IMR-90 (cell line): ENCODE measurements around the gene RPN1. TPM values are rescaled to one million over a fixed set of nuclear protein-coding genes. Genes with fewer than 3 reads are reported as not detected.

ENCODE experiments used
- ATAC-seq: fragments of 200-7000 bp; cut with Tn5 transposase; 2 replicates; pipeline ENCODE4 v1.9.1; 2020; ENCODE audit warnings: low read depth, mild to moderate bottlenecking, moderate library complexity
- BruUV-seq: library from RNA; stranded (reverse); fragments of 400-500 nt; replicated peaks from 2 replicates; lab custom pipeline; 2021; lab: Mats Ljungman, UMichigan
- CTCF ChIA-PET: fragments of 300-600 bp; formaldehyde crosslinking; extraction: SDS; loops from one replicate; lab custom pipeline; 2021; ENCODE audit warnings: antibody characterized with exemption; lab: Yijun Ruan, JAX
- POLR2A ChIA-PET: fragments of 300-600 bp; sonication (Branson Sonifier 250); formaldehyde crosslinking; loops from one replicate; lab custom pipeline; 2022; ENCODE audit warnings: antibody characterized with exemption; ENCODE audit not compliant: unreplicated experiment; lab: Charles Lee
- DNase-seq: peaks from one replicate; pipeline ENCODE4 v3.0.0; 2013
- H2AFZ ChIP-seq: replicated peaks from 2 replicates; pipeline ENCODE3; 2013; ENCODE audit warnings: low read length, mild to moderate bottlenecking; ENCODE audit not compliant: poor library complexity
- H2AK5ac ChIP-seq: 2 replicates; pipeline ENCODE4 v1.6.1; 2013; ENCODE audit warnings: low read depth, low read length, inconsistent platforms
- H2AK9ac ChIP-seq: replicated peaks from 2 replicates; pipeline ENCODE3; 2013; ENCODE audit warnings: mild to moderate bottlenecking, low read depth, low read length, moderate library complexity; ENCODE audit not compliant: poor library complexity
- H2BK120ac ChIP-seq: 2 replicates; pipeline ENCODE4 v1.6.1; 2013; ENCODE audit warnings: low read depth, low read length, inconsistent platforms
- H2BK15ac ChIP-seq: 3 replicates; pipeline ENCODE4 v1.6.1; 2013; ENCODE audit warnings: low read depth, low read length, inconsistent platforms
- H2BK20ac ChIP-seq: 2 replicates; pipeline ENCODE4 v1.6.1; 2013; ENCODE audit warnings: low read depth, mild to moderate bottlenecking, inconsistent platforms, low read length, moderate library complexity
- H2BK5ac ChIP-seq: 2 replicates; pipeline ENCODE4 v1.6.1; 2013; ENCODE audit warnings: mild to moderate bottlenecking, low read depth, low read length, inconsistent platforms; ENCODE audit not compliant: poor library complexity, severe bottlenecking
- H3K14ac ChIP-seq: replicated peaks from 2 replicates; pipeline ENCODE4 v1.6.1; 2013; ENCODE audit warnings: low read depth, low read length, inconsistent platforms
- H3K18ac ChIP-seq: 2 replicates; pipeline ENCODE4 v1.6.1; 2013; ENCODE audit warnings: low read depth, low read length, control low read depth
- H3K23ac ChIP-seq: 2 replicates; pipeline ENCODE4 v1.6.1; 2013; ENCODE audit warnings: low read depth, low read length, inconsistent platforms
- H3K27ac ChIP-seq: 2 replicates; pipeline ENCODE4 v1.5.1; 2013; ENCODE audit warnings: mild to moderate bottlenecking, control low read depth, low read length; ENCODE audit not compliant: insufficient read depth
- H3K27me3 ChIP-seq: 2 replicates; pipeline ENCODE4 v1.6.1; 2013; ENCODE audit warnings: low read length; ENCODE audit not compliant: control insufficient read depth, insufficient read depth
- H3K36me3 ChIP-seq: 2 replicates; pipeline ENCODE4 v1.6.1; 2013; ENCODE audit warnings: low read length, mixed read lengths; ENCODE audit not compliant: control insufficient read depth, insufficient read depth
- H3K4ac ChIP-seq: 2 replicates; pipeline ENCODE4 v1.6.1; 2013; ENCODE audit warnings: low read depth, low read length, inconsistent platforms
- H3K4me1 ChIP-seq: 2 replicates; pipeline ENCODE4 v1.6.1; 2013; ENCODE audit warnings: low read length, mixed read lengths; ENCODE audit not compliant: control insufficient read depth, insufficient read depth
- H3K4me2 ChIP-seq: 2 replicates; pipeline ENCODE4 v1.6.1; 2013; ENCODE audit warnings: low read depth, mild to moderate bottlenecking, control low read depth, low read length, moderate library complexity
- H3K4me3 ChIP-seq: 2 replicates; pipeline ENCODE4 v1.5.1; 2013; ENCODE audit warnings: low read depth, mild to moderate bottlenecking, control low read depth, low read length, moderate library complexity; ENCODE audit not compliant: insufficient read depth
- H3K56ac ChIP-seq: 2 replicates; pipeline ENCODE4 v1.6.1; 2013; ENCODE audit warnings: low read length, inconsistent platforms; ENCODE audit not compliant: insufficient read depth; ENCODE audit errors: extremely low read depth
- H3K79me1 ChIP-seq, 2 experiments: 2 replicates each; pipeline ENCODE4 v1.6.1; 2013; ENCODE audit warnings: low read length in 2 of 2, inconsistent platforms in 1 of 2, low read depth in 1 of 2
- H3K9ac ChIP-seq: 2 replicates; pipeline ENCODE4 v1.6.1; 2013; ENCODE audit warnings: low read depth, low read length, control low read depth
- H3K9me1 ChIP-seq: 2 replicates; pipeline ENCODE4 v1.6.1; 2013; ENCODE audit warnings: low read length, inconsistent platforms; ENCODE audit not compliant: insufficient read depth
- H3K9me3 ChIP-seq: 2 replicates; pipeline ENCODE4 v1.6.1; 2013; ENCODE audit warnings: low read length; ENCODE audit not compliant: control insufficient read depth, insufficient read depth
- H4K20me1 ChIP-seq: 2 replicates; pipeline ENCODE4 v1.6.1; 2013; ENCODE audit warnings: low read length, inconsistent platforms; ENCODE audit not compliant: insufficient read depth
- H4K5ac ChIP-seq: 2 replicates; pipeline ENCODE4 v1.6.1; 2013; ENCODE audit warnings: mild to moderate bottlenecking, low read depth, low read length, control low read depth
- H4K8ac ChIP-seq, 2 experiments: 2 replicates each; pipeline ENCODE4 v1.6.1; 2013; ENCODE audit warnings: low read depth in 2 of 2, low read length in 2 of 2, control low read depth in 1 of 2, inconsistent platforms in 1 of 2
- H4K91ac ChIP-seq: 2 replicates; pipeline ENCODE4 v1.6.1; 2013; ENCODE audit warnings: low read depth, low read length, inconsistent platforms; ENCODE audit not compliant: insufficient read depth
- CHD1 ChIP-seq: IDR thresholded peaks from 2 replicates; pipeline ENCODE4 v1.6.1; 2012; ENCODE audit warnings: low read depth, low read length, improper control_type of control experiment
- CTCF ChIP-seq: conservative IDR thresholded peaks from 2 replicates; pipeline ENCODE4 v1.5.1; 2012; ENCODE audit warnings: mild to moderate bottlenecking, low read depth, low read length, improper control_type of control experiment
- MAFK ChIP-seq: IDR thresholded peaks from 2 replicates; pipeline ENCODE4 v1.6.1; 2012; ENCODE audit warnings: low read depth, low read length, improper control_type of control experiment
- MXI1 ChIP-seq: IDR thresholded peaks from 2 replicates; pipeline ENCODE4 v1.6.1; 2012; ENCODE audit warnings: low read depth, mild to moderate bottlenecking, low read length, moderate library complexity, borderline replicate concordance
- RAD21 ChIP-seq: IDR thresholded peaks from 2 replicates; pipeline ENCODE4 v1.6.1; 2012; ENCODE audit warnings: low read length, improper control_type of control experiment
- SMC3 ChIP-seq: fragments of 150-350 bp; IDR thresholded peaks from 2 replicates; pipeline ENCODE4 v1.6.1; 2016; ENCODE audit warnings: low read depth, mild to moderate bottlenecking, antibody characterized with exemption, low read length, moderate library complexity
- WGBS, 2 experiments: methylation state at CpG; one replicate each; pipeline versions ENCODE4 v1.1.5 to v1.1.7; 2013; ENCODE audit warnings: missing lambda C conversion rate in 2 of 2; ENCODE audit not compliant: insufficient read length in 1 of 2; ENCODE audit errors: extremely low coverage in 2 of 2; 5-methylcytosine and 5-hydroxymethylcytosine counted together
- dilution Hi-C: fragments of 300-500 bp; cut with HindIII; formaldehyde crosslinking; loops from one replicate; pipeline ENCODE4 v1.14.3; 2018; ENCODE audit warnings: low sequenced_read_pairs; ENCODE audit not compliant: unreplicated experiment
- in situ Hi-C: fragments of 300-500 bp; cut with MboI; formaldehyde crosslinking; loops from 3 replicates; pipeline ENCODE4 v1.14.3; 2019; ENCODE audit warnings: low sequenced_read_pairs, inconsistent platforms, mixed read lengths
- intact Hi-C: fragments of 100-400 bp; cut with micrococcal nuclease; formaldehyde crosslinking; loops from 2 replicates; pipeline ENCODE4 v1.10.0; 2022
- polyA plus RNA-seq, 3 experiments: library from polyadenylated mRNA; depleted of rRNA; stranded (reverse); fragments of >200 nt; gene quantifications; 2 replicates each; pipeline ENCODE4 v1.2.3, GENCODE V29; 2012; ENCODE audit warnings: low replicate concordance in 1 of 3
- total RNA-seq: library from RNA; depleted of rRNA; stranded (reverse); fragments of >200 nt; gene quantifications from 2 replicates; pipeline ENCODE4 v1.2.3, GENCODE V29; 2012

The RPN1 gene
- total and polyA plus RNA-seq, 2 of the 4 experiments (the other 2 are of a cell fraction) = 252 to 736 TPM

GRCh38 chr3:128625409-128625945, 25.1 kb downstream of the RPN1 start:
- Histone ChIP-seq H3K18ac (no peak overlapping the region), H3K9me3 (no peaks in the 10 kb centered on the region), H4K91ac (no peak overlapping the region), H3K23ac (no peak overlapping the region), H3K14ac (no peak overlapping the region), H3K4me1 (no peaks in the 10 kb centered on the region), H3K9ac (no peak overlapping the region), H2AK9ac (no peak overlapping the region), H3K36me3 (peaks cover 64% of the 10 kb centered on the region), H2BK20ac (no peak overlapping the region), H2BK5ac (no peak overlapping the region), H3K79me1 (peaks cover 34 to 78% of the 10 kb centered on the region in 2 experiments), H2BK120ac (no peak overlapping the region), H4K20me1 (peaks cover 11% of the 10 kb centered on the region; the same call in 1 of the 2 replicates), H3K9me1 (peaks cover 3% of the 10 kb centered on the region; the same call in 1 of the 2 replicates), H2AK5ac (0 out of 2 replicates have a peak overlapping the region, but pooled peaks have one; percentile 0), H3K4me3 (no peak overlapping the region), H2BK15ac (no peak overlapping the region), H3K4me2 (no peak overlapping the region), H3K27me3 (no peaks in the 10 kb centered on the region), H4K8ac (no peak overlapping the region), H4K5ac (no peak overlapping the region), H2AFZ (no peak overlapping the region), H3K56ac (no peak overlapping the region), H3K4ac (no peak overlapping the region), H3K27ac (no peak overlapping the region)
- ATAC-seq (no peak), DNase-seq (no peak)
- dilution Hi-C loops (no loop called here), intact Hi-C loops (loop anchor here (10.0 kb wide), 1 partner anchor 169 kb away; no protein-coding TSS in a partner anchor), in situ Hi-C loops (no loop called here)
- TF ChIP-seq CTCF (no peak), MAFK (no peak), CHD1 (no peak), RAD21 (no peak), MXI1 (no peak), SMC3 (no peak)
- CTCF ChIA-PET = no interaction called here
- POLR2A ChIA-PET = no interaction called here
- no TSS peak for BruUV-seq
- 86% methylated on average over 5 of the region's 11 CpGs; no CpG with 5 or more reads in 1 of the 2 experiments for WGBS, 2 experiments
